GM06990 (cell line): Measurements from ENCODE around the gene CD37.

ENCODE experiments used
- DNase-seq: peaks from one replicate; pipeline ENCODE4 v3.0.0-alpha.2; 2011; ENCODE audit not compliant: insufficient read length; ENCODE audit errors: extremely low read depth
- H3K27me3 ChIP-seq: replicated peaks from 2 replicates; pipeline ENCODE4 v1.6.0; 2011; ENCODE audit warnings: low read length; ENCODE audit not compliant: control insufficient read depth, insufficient read depth
- H3K36me3 ChIP-seq: 2 replicates; pipeline ENCODE4 v1.5.1; 2011; ENCODE audit warnings: low read length; ENCODE audit not compliant: control insufficient read depth, insufficient read depth
- H3K4me3 ChIP-seq: replicated peaks from 2 replicates; pipeline ENCODE4 v1.5.1; 2011; ENCODE audit warnings: low read depth, mild to moderate bottlenecking, control low read depth, low read length
- CTCF ChIP-seq: IDR thresholded peaks from 2 replicates; pipeline ENCODE4 v1.5.1; 2011; ENCODE audit warnings: low read length, control low read depth, mild to moderate bottlenecking, inconsistent platforms; ENCODE audit not compliant: insufficient read depth, poor library complexity, severe bottlenecking

CD37 gene

GRCh38 chr19:49359851-49360820 lies 24.9 kb downstream of the CD37 start:
- Histone ChIP-seq H3K27me3 (peaks cover 1% of the 10 kb centered on the region; the same call in 1 of the 2 replicates), H3K4me3 (no peak overlapping the region), H3K36me3 (no peaks in the 10 kb centered on the region)
- no peak for TF ChIP-seq CTCF
- DNase-seq = no peak

GRCh38 chr19:49361438-49362047 lies 26.3 kb downstream of the CD37 start:
- Histone ChIP-seq H3K27me3 (peaks cover 1% of the 10 kb centered on the region; the same call in 1 of the 2 replicates), H3K4me3 (no peak overlapping the region), H3K36me3 (no peaks in the 10 kb centered on the region)
- no peak for TF ChIP-seq CTCF
- DNase-seq = no peak

DNA sequence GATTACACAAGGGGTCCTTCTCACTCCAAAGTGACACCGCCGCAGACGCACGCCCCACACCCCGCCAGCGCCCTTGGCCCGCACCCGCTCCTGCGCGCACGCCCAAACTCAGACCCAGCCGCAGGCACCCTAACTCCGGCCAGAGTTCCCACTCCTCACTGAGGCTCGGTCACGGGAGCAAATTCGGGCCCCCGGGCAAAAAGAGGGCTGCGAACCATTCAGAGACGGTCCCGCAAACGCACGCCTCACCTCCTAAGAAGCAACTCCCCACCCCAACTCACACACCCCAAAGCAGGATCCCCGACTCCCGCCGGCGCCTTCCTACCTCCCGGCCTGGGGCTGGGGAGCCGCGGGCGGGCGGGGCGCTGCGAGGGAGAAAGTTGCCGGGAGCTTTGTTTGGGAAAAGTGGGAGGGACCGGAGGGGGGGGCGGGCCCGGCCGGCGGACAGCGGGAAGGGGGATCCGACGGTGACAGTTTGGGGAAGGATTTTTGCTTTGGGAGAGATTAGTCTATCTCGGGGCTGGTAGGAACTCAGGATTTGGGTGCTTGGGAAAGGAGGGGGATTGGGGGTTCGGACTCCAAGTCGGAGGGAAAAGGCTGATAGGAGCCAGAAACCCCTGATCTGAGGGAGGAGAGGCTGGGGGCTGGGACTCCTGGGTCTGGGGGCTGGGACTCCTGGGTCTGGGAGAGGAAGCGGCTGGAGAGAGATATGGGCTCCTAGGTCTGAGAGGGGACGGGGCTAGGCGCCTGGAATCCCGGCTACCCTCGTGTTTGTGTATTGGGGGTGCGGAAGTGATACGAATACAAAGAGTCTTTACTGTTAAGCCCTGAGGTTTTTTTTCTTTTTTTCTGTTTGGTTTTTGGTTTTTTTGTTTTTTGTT lies 27.1 kb downstream of the CD37 start, which contains the start of gene TEAD2:
TEAD2 (minus strand) TSS at position 369 of the 881 bp plus-strand sequence. CDS start 2,341 bp downstream, outside the sequence.
- no peak for TF ChIP-seq CTCF
- no peaks in the 10 kb centered on the region; the same call in 1 of the 2 replicates for H3K27me3 ChIP-seq
- no peaks in the 10 kb centered on the region for H3K36me3 ChIP-seq
- no peak for DNase-seq
- H3K4me3 ChIP-seq = no peak within 1 kb of the TSS

DNA sequence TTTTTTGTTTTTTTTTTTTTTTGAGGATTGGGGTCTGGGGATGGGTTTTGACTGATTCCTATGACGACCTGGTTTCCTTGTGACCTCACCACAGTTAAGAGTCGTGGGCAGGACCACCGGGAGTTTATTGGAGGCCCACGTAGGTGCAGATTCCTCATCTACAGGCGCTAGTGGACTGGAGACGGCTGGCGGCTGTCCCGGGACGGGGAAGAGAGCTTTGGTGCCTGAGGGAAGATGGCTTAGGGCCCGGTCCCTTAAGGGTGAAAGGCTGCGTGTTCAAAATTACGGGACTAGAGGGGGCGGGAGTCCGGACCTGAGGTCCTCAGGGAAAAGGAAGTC lies 27.7 kb downstream of the CD37 start:
- H3K27me3 ChIP-seq = no peaks in the 10 kb centered on the region; the same call in 1 of the 2 replicates
- DNase-seq = no peak
- H3K36me3 ChIP-seq = no peaks in the 10 kb centered on the region
- no peak for TF ChIP-seq CTCF
- no peak overlapping the region for H3K4me3 ChIP-seq

DNA sequence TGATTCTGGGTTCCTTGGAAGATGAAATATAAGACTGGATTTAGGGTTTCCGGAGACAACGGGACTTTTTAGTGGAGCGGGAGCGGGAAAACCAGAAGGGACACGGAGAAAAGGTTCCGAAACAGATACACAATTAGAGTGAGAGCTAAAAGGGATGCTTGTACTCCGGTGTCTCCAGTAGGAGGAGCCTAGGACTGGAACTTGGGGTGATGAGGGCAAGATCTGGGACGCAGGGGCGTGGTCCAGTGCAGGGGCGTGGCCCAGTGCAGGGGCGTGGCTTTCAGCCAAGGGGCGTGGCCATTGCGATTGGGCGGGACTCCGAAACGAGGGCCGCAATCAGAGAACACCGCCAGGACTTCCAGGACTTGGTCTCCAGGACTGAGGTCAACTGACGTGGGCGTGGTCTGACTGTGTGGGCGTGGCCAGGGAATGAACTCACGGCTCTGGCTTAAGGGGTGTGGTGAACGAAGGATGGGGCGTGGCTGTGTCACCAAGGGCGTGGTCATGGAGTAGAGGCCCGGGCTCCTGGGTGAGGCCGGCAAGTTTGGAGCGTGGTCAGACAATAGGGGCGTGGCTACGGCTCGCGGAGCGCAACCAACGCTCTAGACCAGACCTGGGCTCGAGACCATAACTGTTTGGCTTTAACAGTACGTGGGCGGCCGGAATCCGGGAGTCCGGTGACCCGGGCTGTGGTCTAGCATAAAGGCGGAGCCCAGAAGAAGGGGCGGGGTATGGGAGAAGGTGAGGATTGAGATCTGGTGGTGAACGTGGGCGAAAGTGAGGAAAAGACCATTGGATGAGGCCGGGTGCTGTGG lies 28.3 kb downstream of the CD37 start, which contains the start of gene DKKL1:
DKKL1 (plus strand) TSS at position 610 of the 815 bp plus-strand sequence; CDS start at position 732, 122 bp downstream.
- Histone ChIP-seq H3K36me3 (no peaks in the 10 kb centered on the region), H3K4me3 (peak within 1 kb of the TSS; percentile 5; the same call in 1 of the 2 replicates)

More for the DNA sequence above, 28.3 kb downstream of the CD37 start, which contains the start of gene DKKL1:
- DNase-seq = peak; percentile 90
- no peak for TF ChIP-seq CTCF
- H3K27me3 ChIP-seq = no peaks in the 10 kb centered on the region; the same call in 1 of the 2 replicates
